GM19351 (cell line): ENCODE results near the gene PAF1.

Experiments
- ATAC-seq: cut with Tn5 transposase; IDR thresholded peaks from one replicate; pipeline ENCODE4 v1.9.1; 2021; ENCODE audit warnings: mild to moderate bottlenecking, moderate library complexity; ENCODE audit not compliant: unreplicated experiment

The PAF1 gene

GRCh38 chr19:39417463-39418181, 26.7 kb upstream of the PAF1 start:
- ATAC-seq, result no peak

GRCh38 chr19:39416152-39417120, 25.5 kb upstream of the PAF1 start:
- ATAC-seq, result no peak

GRCh38 chr19:39415111-39416046, 24.5 kb upstream of the PAF1 start:
- ATAC-seq, result no peak

GRCh38 chr19:39413911-39414608, 23.2 kb upstream of the PAF1 start:
- no peak for ATAC-seq

GRCh38 chr19:39413272-39413910, 22.5 kb upstream of the PAF1 start:
- no peak for ATAC-seq

- ATAC-seq, result no peak
Measured at GRCh38 chr19:39412867-39413271, 22.0 kb upstream of the PAF1 start.

- ATAC-seq, result peak; percentile 58
Measured at GRCh38 chr19:39412100-39412866, 21.4 kb upstream of the PAF1 start, which contains the start of gene PLEKHG2. Gene PLEKHG2, plus strand, starts transcription at chr19:39412669. Its CDS starts 1,418 bp downstream, at chr19:39414087.

GRCh38 chr19:39411832-39412099, 20.9 kb upstream of the PAF1 start:
- ATAC-seq, result peak; percentile 21

GRCh38 chr19:39411081-39411831, 20.4 kb upstream of the PAF1 start:
- no peak for ATAC-seq

GRCh38 chr19:39410831-39411080, 19.9 kb upstream of the PAF1 start:
- ATAC-seq, result no peak

GRCh38 chr19:39410017-39410830, 19.3 kb upstream of the PAF1 start:
- no peak for ATAC-seq

- ATAC-seq, result no peak
Measured at GRCh38 chr19:39409208-39410016, 18.5 kb upstream of the PAF1 start.

- ATAC-seq, result no peak
Measured at GRCh38 chr19:39408392-39409207, 17.7 kb upstream of the PAF1 start.

- no peak for ATAC-seq
Measured at GRCh38 chr19:39407660-39408391, 16.9 kb upstream of the PAF1 start.

- ATAC-seq, result no peak
Measured at GRCh38 chr19:39407410-39407659, 16.4 kb upstream of the PAF1 start.
